Mesenchymal stem cell (in vitro differentiated cells and primary cell): ENCODE results near the gene ACVRL1.

Experiments
- DNase-seq: peaks from one replicate; pipeline ENCODE4 v3.0.0-alpha.2; 2013
- H2AFZ ChIP-seq: one replicate; pipeline ENCODE4 v1.6.1; 2013; ENCODE audit warnings: low read depth, mild to moderate bottlenecking, control low read depth, inconsistent platforms, low read length, moderate library complexity
- H2AK5ac ChIP-seq: 2 replicates; pipeline ENCODE4 v1.6.1; 2013; ENCODE audit warnings: low read length, moderate library complexity, mild to moderate bottlenecking, inconsistent platforms; ENCODE audit not compliant: severe bottlenecking
- H2BK120ac ChIP-seq: one replicate; pipeline ENCODE4 v1.6.1; 2013; ENCODE audit warnings: low read depth, mild to moderate bottlenecking, inconsistent platforms, low read length, moderate library complexity
- H2BK12ac ChIP-seq, 2 experiments: one replicate each; pipeline ENCODE4 v1.6.1; 2013; ENCODE audit warnings: inconsistent platforms in 2 of 2, low read length in 2 of 2, mild to moderate bottlenecking in 2 of 2, moderate library complexity in 2 of 2, control low read depth in 1 of 2
- H2BK15ac ChIP-seq: one replicate; pipeline ENCODE4 v1.6.1; 2013; ENCODE audit warnings: mild to moderate bottlenecking, low read depth, inconsistent platforms; ENCODE audit not compliant: poor library complexity, severe bottlenecking
- H2BK5ac ChIP-seq: 2 replicates; pipeline ENCODE4 v1.6.1; 2013; ENCODE audit warnings: low read depth, mild to moderate bottlenecking, low read length, control low read depth, inconsistent platforms; ENCODE audit not compliant: poor library complexity, severe bottlenecking
- H3K14ac ChIP-seq, 2 experiments: one replicate each; pipeline ENCODE4 v1.6.1; 2013; ENCODE audit warnings: inconsistent platforms in 2 of 2, low read length in 2 of 2, control low read depth in 1 of 2, mild to moderate bottlenecking in 1 of 2, moderate library complexity in 1 of 2
- H3K18ac ChIP-seq, 2 experiments: one replicate each; pipeline ENCODE4 v1.6.1; 2013; ENCODE audit warnings: inconsistent platforms in 2 of 2, low read length in 2 of 2, control low read depth in 1 of 2, low read depth in 1 of 2, mild to moderate bottlenecking in 1 of 2
- H3K23ac ChIP-seq, 2 experiments: one replicate each; pipeline ENCODE4 v1.6.1; 2013; ENCODE audit warnings: inconsistent platforms in 2 of 2, low read length in 2 of 2, mild to moderate bottlenecking in 2 of 2, moderate library complexity in 2 of 2, control low read depth in 1 of 2
- H3K27ac ChIP-seq: 2 replicates; pipeline ENCODE4 v1.5.1; 2013; ENCODE audit warnings: mild to moderate bottlenecking, moderate library complexity, low read length, control low read depth, inconsistent platforms; ENCODE audit not compliant: poor library complexity, severe bottlenecking
- H3K27me3 ChIP-seq, 2 experiments: 2 replicates each; pipeline versions ENCODE4 v1.6.1 to v1.7.0; 2013; ENCODE audit warnings: low read length in 2 of 2, mild to moderate bottlenecking in 2 of 2, moderate library complexity in 2 of 2, control low read depth in 1 of 2, inconsistent platforms in 1 of 2; ENCODE audit not compliant: control insufficient read depth in 1 of 2, insufficient read depth in 1 of 2
- H3K36me3 ChIP-seq, 2 experiments: 2 replicates each; pipeline versions ENCODE4 v1.6.1 to v1.7.0; 2013; ENCODE audit warnings: low read length in 2 of 2, control low read depth in 1 of 2, inconsistent platforms in 1 of 2, low read depth in 1 of 2, mild to moderate bottlenecking in 1 of 2; ENCODE audit not compliant: insufficient read depth in 2 of 2, control insufficient read depth in 1 of 2
- H3K4ac ChIP-seq, 2 experiments: one replicate each; pipeline ENCODE4 v1.6.1; 2013; ENCODE audit warnings: inconsistent platforms in 2 of 2, low read length in 2 of 2, mild to moderate bottlenecking in 2 of 2, moderate library complexity in 2 of 2, control low read depth in 1 of 2, low read depth in 1 of 2
- H3K4me1 ChIP-seq: 2 replicates; pipeline ENCODE4 v1.6.1; 2013; ENCODE audit warnings: low read depth, low read length, control low read depth; ENCODE audit not compliant: control insufficient read depth, insufficient read depth
- H3K4me2 ChIP-seq: 2 replicates; pipeline ENCODE4 v1.6.1; 2013; ENCODE audit warnings: low read length, mild to moderate bottlenecking, inconsistent platforms; ENCODE audit not compliant: poor library complexity, severe bottlenecking
- H3K4me3 ChIP-seq, 2 experiments: 2 replicates each; pipeline versions ENCODE4 v1.5.1 to v1.7.0; 2013; ENCODE audit warnings: low read length in 2 of 2, mild to moderate bottlenecking in 2 of 2, control low read depth in 1 of 2, low read depth in 1 of 2; ENCODE audit not compliant: insufficient read depth in 1 of 2
- H3K79me1 ChIP-seq: replicated peaks from 2 replicates; pipeline ENCODE4 v1.6.1; 2013; ENCODE audit warnings: mild to moderate bottlenecking, control low read depth, low read length, inconsistent platforms; ENCODE audit not compliant: poor library complexity, severe bottlenecking
- H3K9ac ChIP-seq: 2 replicates; pipeline ENCODE4 v1.7.0; 2013; ENCODE audit warnings: mild to moderate bottlenecking, low read length, moderate library complexity
- H3K9me3 ChIP-seq: 2 replicates; pipeline ENCODE4 v1.7.0; 2013; ENCODE audit warnings: mild to moderate bottlenecking, low read length; ENCODE audit not compliant: control insufficient read depth
- H4K8ac ChIP-seq: one replicate; pipeline ENCODE4 v1.6.1; 2013; ENCODE audit warnings: inconsistent platforms, mild to moderate bottlenecking, low read length, moderate library complexity
- H4K91ac ChIP-seq: one replicate; pipeline ENCODE4 v1.6.1; 2013; ENCODE audit warnings: mild to moderate bottlenecking, low read length, inconsistent platforms
- WGBS: methylation state at CpG from one replicate; pipeline ENCODE4 v1.1.7; 2013; ENCODE audit warnings: mixed read lengths; 5-methylcytosine and 5-hydroxymethylcytosine counted together

Gene ACVRL1

GRCh38 chr12:51906430-51907082, 748 bp upstream of the ACVRL1 start:
- Histone ChIP-seq H3K4me1 (peaks cover 5% of the 10 kb centered on the region), H3K36me3 (peaks cover 0 to 9% of the 10 kb centered on the region in 2 experiments), H2AK5ac (no peak overlapping the region), H3K27ac (no peak overlapping the region), H2BK12ac (peak overlapping the region; percentile 98 to 99), H2BK15ac (peak overlapping the region; percentile 85), H4K8ac (peak overlapping the region; percentile 98), H3K4ac (peak overlapping the region; percentile 75 to 90), H4K91ac (peak overlapping the region; percentile 99), H3K4me3 (peak overlapping the region; percentile 46 to 95), H2AFZ (peak overlapping the region; percentile 64), H3K4me2 (no peak overlapping the region), H3K18ac (peak overlapping the region; percentile 93 to 97), H3K9me3 (no peaks in the 10 kb centered on the region), H3K14ac (peak overlapping the region in 1 of 2 experiments; percentile 56), H3K79me1 (no peaks in the 10 kb centered on the region), H3K23ac (peak overlapping the region in 1 of 2 experiments; percentile 34), H3K9ac (peak overlapping the region; percentile 95), H2BK120ac (peak overlapping the region; percentile 96), H2BK5ac (no peak overlapping the region), H3K27me3 (peaks cover 0 to 4% of the 10 kb centered on the region in 2 experiments)
- no peak for DNase-seq
- 33% methylated on average over 15 of the region's 23 CpGs for WGBS

GRCh38 chr12:51907856-51908425, 637 bp downstream of the ACVRL1 start:
- Histone ChIP-seq H2AK5ac (no peak overlapping the region), H3K9ac (peak overlapping the region; percentile 95), H3K4ac (peak overlapping the region; percentile 75 to 98), H3K18ac (peak overlapping the region; percentile 93 to 97), H3K14ac (peak overlapping the region in 1 of 2 experiments; percentile 86), H4K91ac (peak overlapping the region; percentile 99), H4K8ac (peak overlapping the region; percentile 77), H3K27ac (no peak overlapping the region), H3K4me1 (peaks cover 8% of the 10 kb centered on the region), H3K9me3 (no peaks in the 10 kb centered on the region), H3K23ac (peak overlapping the region in 1 of 2 experiments; percentile 79), H2BK15ac (peak overlapping the region; percentile 93), H3K79me1 (no peaks in the 10 kb centered on the region), H2BK5ac (no peak overlapping the region), H2BK120ac (peak overlapping the region; percentile 83), H2AFZ (no peak overlapping the region), H3K4me2 (peak overlapping the region; percentile 72), H2BK12ac (peak overlapping the region; percentile 51 to 56), H3K27me3 (peaks cover 0 to 4% of the 10 kb centered on the region in 2 experiments), H3K4me3 (peak overlapping the region in 1 of 2 experiments; percentile 95), H3K36me3 (peaks cover 0 to 16% of the 10 kb centered on the region in 2 experiments)
- DNase-seq, result no peak
- WGBS, result 48% methylated on average over 7 of the region's 7 CpGs

GRCh38 chr12:51908876-51909592, 1.7 kb downstream of the ACVRL1 start:
- no peak overlapping the region for H2AK5ac ChIP-seq
- no peak overlapping the region for H4K91ac ChIP-seq
- no peaks in the 10 kb centered on the region for H3K79me1 ChIP-seq
- H2BK5ac ChIP-seq, result no peak overlapping the region
- WGBS, result 70% methylated on average over 9 of the region's 9 CpGs
- no peak overlapping the region for H3K27ac ChIP-seq
- peak overlapping the region; percentile 95 for H3K9ac ChIP-seq
- H2AFZ ChIP-seq, result no peak overlapping the region
- peak overlapping the region; percentile 68 for H4K8ac ChIP-seq
- no peak for DNase-seq
- peak overlapping the region; percentile 41 to 71 for H2BK12ac ChIP-seq
- H3K23ac ChIP-seq, result peak overlapping the region in 1 of 2 experiments; percentile 48
- no peak overlapping the region for H2BK120ac ChIP-seq
- H3K4ac ChIP-seq, result peak overlapping the region; percentile 41 to 58
- no peak overlapping the region for H3K14ac ChIP-seq
- no peaks in the 10 kb centered on the region for H3K9me3 ChIP-seq
- peak overlapping the region; percentile 28 to 30 for H3K18ac ChIP-seq
- H3K4me3 ChIP-seq, result peak overlapping the region in 1 of 2 experiments; percentile 95
- H3K36me3 ChIP-seq, result peaks cover 0 to 25% of the 10 kb centered on the region in 2 experiments
- H3K27me3 ChIP-seq, result peaks cover 0 to 4% of the 10 kb centered on the region in 2 experiments
- no peak overlapping the region for H3K4me2 ChIP-seq
- peaks cover 8% of the 10 kb centered on the region for H3K4me1 ChIP-seq
- H2BK15ac ChIP-seq, result no peak overlapping the region

GRCh38 chr12:51910168-51910567, 2.9 kb downstream of the ACVRL1 start:
- Histone ChIP-seq H4K8ac (peak overlapping the region; percentile 79), H3K9me3 (no peaks in the 10 kb centered on the region), H3K27ac (no peak overlapping the region), H4K91ac (peak overlapping the region; percentile 70), H2AK5ac (no peak overlapping the region), H3K4me1 (peaks cover 8% of the 10 kb centered on the region), H3K36me3 (peaks cover 0 to 30% of the 10 kb centered on the region in 2 experiments), H3K18ac (peak overlapping the region; percentile 81 to 91), H2BK120ac (peak overlapping the region; percentile 19), H3K4me2 (no peak overlapping the region), H3K9ac (peak overlapping the region; percentile 95), H2BK5ac (no peak overlapping the region), H3K27me3 (peaks cover 0 to 4% of the 10 kb centered on the region in 2 experiments), H3K23ac (peak overlapping the region in 1 of 2 experiments; percentile 77), H2AFZ (no peak overlapping the region), H2BK15ac (no peak overlapping the region), H2BK12ac (peak overlapping the region; percentile 53 to 86), H3K79me1 (no peaks in the 10 kb centered on the region), H3K14ac (no peak overlapping the region), H3K4me3 (peak overlapping the region in 1 of 2 experiments; percentile 95), H3K4ac (peak overlapping the region; percentile 37 to 88)
- 76% methylated on average over 6 of the region's 6 CpGs for WGBS
- DNase-seq, result no peak
